ENCODE results near the gene HNF4A. TPM values are rescaled to one million over a fixed set of nuclear protein-coding genes. Genes with fewer than 3 reads are reported as not detected.

HNF4A gene
- total and polyA plus RNA-seq, 2 of the 13 experiments (the other 11 are each of a cell fraction or from before 2014, with no cell fraction given): 80.9 to 169 TPM

DNA sequence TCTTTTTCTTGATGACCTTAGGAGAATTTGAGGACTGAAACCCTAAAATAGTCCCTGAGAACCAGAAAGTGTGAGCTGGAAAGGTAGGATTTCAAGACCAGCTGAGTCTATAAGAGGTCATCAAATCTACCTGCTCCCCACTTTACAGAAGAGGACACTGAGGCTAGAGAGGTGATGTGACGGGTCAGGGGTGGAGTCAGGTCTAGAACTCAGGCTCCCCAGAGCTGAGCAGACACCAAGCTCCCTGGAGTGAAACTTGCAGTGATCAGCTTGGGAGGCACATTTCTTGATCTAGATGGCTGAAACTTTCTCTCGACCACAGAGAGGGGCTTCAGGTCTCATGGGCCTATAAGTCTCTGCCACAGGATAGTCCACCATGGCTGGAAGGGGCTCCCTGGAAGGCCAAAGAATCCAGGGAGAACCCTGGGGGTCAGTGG lies 55.1 kb downstream of the HNF4A start (continued):
- TF ChIP-seq, protein P1, sequence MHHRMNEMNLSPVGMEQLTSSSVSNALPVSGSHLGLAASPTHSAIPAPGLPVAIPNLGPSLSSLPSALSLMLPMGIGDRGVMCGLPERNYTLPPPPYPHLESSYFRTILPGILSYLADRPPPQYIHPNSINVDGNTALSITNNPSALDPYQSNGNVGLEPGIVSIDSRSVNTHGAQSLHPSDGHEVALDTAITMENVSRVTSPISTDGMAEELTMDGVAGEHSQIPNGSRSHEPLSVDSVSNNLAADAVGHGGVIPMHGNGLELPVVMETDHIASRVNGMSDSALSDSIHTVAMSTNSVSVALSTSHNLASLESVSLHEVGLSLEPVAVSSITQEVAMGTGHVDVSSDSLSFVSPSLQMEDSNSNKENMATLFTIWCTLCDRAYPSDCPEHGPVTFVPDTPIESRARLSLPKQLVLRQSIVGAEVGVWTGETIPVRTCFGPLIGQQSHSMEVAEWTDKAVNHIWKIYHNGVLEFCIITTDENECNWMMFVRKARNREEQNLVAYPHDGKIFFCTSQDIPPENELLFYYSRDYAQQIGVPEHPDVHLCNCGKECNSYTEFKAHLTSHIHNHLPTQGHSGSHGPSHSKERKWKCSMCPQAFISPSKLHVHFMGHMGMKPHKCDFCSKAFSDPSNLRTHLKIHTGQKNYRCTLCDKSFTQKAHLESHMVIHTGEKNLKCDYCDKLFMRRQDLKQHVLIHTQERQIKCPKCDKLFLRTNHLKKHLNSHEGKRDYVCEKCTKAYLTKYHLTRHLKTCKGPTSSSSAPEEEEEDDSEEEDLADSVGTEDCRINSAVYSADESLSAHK (CRISPR knock-in tag; IDR thresholded peaks at IDR 0.05; ENCODE audit: borderline replicate concordance): peak; percentile 27; the same call in 1 of the 2 replicates
- no peak for TF ChIP-seq ZNF510 (CRISPR knock-in tag; IDR thresholded peaks at IDR 0.05; ENCODE audit: low read depth)
- no peak for TF ChIP-seq TARDBP (CRISPR knock-in tag; IDR thresholded peaks at IDR 0.05)
- TF ChIP-seq ZNF780A (CRISPR knock-in tag; IDR thresholded peaks at IDR 0.05): no peak
- TF ChIP-seq HNRNPL (IDR thresholded peaks at IDR 0.05; ENCODE audit: low read depth, low read length): no peak
- TF ChIP-seq, protein P2, sequence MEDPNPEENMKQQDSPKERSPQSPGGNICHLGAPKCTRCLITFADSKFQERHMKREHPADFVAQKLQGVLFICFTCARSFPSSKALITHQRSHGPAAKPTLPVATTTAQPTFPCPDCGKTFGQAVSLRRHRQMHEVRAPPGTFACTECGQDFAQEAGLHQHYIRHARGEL (CRISPR knock-in tag; IDR thresholded peaks at IDR 0.05): 0 out of 2 replicates have a peak, but pooled peaks have one; percentile 3
- TF ChIP-seq, protein P3, sequence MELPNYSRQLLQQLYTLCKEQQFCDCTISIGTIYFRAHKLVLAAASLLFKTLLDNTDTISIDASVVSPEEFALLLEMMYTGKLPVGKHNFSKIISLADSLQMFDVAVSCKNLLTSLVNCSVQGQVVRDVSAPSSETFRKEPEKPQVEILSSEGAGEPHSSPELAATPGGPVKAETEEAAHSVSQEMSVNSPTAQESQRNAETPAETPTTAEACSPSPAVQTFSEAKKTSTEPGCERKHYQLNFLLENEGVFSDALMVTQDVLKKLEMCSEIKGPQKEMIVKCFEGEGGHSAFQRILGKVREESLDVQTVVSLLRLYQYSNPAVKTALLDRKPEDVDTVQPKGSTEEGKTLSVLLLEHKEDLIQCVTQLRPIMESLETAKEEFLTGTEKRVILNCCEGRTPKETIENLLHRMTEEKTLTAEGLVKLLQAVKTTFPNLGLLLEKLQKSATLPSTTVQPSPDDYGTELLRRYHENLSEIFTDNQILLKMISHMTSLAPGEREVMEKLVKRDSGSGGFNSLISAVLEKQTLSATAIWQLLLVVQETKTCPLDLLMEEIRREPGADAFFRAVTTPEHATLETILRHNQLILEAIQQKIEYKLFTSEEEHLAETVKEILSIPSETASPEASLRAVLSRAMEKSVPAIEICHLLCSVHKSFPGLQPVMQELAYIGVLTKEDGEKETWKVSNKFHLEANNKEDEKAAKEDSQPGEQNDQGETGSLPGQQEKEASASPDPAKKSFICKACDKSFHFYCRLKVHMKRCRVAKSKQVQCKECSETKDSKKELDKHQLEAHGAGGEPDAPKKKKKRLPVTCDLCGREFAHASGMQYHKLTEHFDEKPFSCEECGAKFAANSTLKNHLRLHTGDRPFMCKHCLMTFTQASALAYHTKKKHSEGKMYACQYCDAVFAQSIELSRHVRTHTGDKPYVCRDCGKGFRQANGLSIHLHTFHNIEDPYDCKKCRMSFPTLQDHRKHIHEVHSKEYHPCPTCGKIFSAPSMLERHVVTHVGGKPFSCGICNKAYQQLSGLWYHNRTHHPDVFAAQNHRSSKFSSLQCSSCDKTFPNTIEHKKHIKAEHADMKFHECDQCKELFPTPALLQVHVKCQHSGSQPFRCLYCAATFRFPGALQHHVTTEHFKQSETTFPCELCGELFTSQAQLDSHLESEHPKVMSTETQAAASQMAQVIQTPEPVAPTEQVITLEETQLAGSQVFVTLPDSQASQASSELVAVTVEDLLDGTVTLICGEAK (IDR thresholded peaks at IDR 0.05): no peak
- TF ChIP-seq, protein P3 (CRISPR knock-in tag; IDR thresholded peaks at IDR 0.05): no peak
- 0 out of 2 replicates have a peak, but pooled peaks have one; percentile 7 for TF ChIP-seq ZFP36L1 (CRISPR knock-in tag; IDR thresholded peaks at IDR 0.05)
- TF ChIP-seq, protein P4, sequence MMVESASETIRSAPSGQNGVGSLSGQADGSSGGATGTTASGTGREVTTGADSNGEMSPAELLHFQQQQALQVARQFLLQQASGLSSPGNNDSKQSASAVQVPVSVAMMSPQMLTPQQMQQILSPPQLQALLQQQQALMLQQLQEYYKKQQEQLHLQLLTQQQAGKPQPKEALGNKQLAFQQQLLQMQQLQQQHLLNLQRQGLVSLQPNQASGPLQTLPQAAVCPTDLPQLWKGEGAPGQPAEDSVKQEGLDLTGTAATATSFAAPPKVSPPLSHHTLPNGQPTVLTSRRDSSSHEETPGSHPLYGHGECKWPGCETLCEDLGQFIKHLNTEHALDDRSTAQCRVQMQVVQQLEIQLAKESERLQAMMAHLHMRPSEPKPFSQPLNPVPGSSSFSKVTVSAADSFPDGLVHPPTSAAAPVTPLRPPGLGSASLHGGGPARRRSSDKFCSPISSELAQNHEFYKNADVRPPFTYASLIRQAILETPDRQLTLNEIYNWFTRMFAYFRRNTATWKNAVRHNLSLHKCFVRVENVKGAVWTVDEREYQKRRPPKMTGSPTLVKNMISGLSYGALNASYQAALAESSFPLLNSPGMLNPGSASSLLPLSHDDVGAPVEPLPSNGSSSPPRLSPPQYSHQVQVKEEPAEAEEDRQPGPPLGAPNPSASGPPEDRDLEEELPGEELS (CRISPR knock-in tag; IDR thresholded peaks at IDR 0.05): no peak
- TF ChIP-seq MIER2 (CRISPR knock-in tag; IDR thresholded peaks at IDR 0.05): 0 out of 2 replicates have a peak, but pooled peaks have one; percentile 5
- no peak for TF ChIP-seq MTF2 (CRISPR knock-in tag; IDR thresholded peaks at IDR 0.05; ENCODE audit: borderline replicate concordance)
- TF ChIP-seq SMAD9 (CRISPR knock-in tag; IDR thresholded peaks at IDR 0.05): no peak
